ENCODE results near the gene CD276.

The CD276 gene

GRCh38 chr15:73679964-73680363 is 4.2 kb upstream of the CD276 start:
- Mint-ChIP-seq H3K4me1 (ENCODE audit: low read depth) (peaks cover 8% of the 10 kb centered on the region), H3K4me3 (no peak overlapping the region), H3K36me3 (ENCODE audit: low read depth) (no peaks in the 10 kb centered on the region), H3K27ac (no peak overlapping the region), H3K27me3 (ENCODE audit: low read depth) (peaks cover 46% of the 10 kb centered on the region), H3K9me3 (no peaks in the 10 kb centered on the region)

DNA sequence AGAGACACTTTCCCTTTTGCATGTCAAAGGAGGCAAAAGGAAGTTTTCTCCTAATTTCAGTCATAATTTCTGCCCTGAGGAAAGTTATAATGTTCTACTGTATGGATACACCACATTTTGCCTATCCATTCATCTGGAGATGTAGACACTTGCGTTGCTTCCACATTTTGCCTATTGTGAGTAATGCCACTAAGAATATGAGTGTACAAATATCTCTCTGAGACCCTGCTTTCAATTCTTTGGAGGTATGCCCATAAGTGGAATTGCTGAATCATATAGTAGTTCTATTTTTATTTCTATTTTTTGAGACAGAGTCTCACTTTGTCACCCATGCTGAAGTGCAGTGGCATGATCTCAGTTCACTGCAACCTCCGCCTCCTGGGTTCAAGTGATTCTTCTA is 3.6 kb upstream of the CD276 start:
- no peak overlapping the region for H3K4me3 Mint-ChIP-seq
- no peaks in the 10 kb centered on the region for H3K36me3 Mint-ChIP-seq (ENCODE audit: low read depth)
- H3K4me1 Mint-ChIP-seq (ENCODE audit: low read depth), result peaks cover 10% of the 10 kb centered on the region
- peaks cover 52% of the 10 kb centered on the region for H3K27me3 Mint-ChIP-seq (ENCODE audit: low read depth)
- no peak overlapping the region for H3K27ac Mint-ChIP-seq
- H3K9me3 Mint-ChIP-seq, result no peaks in the 10 kb centered on the region

- Mint-ChIP-seq H3K9me3 (no peaks in the 10 kb centered on the region), H3K27me3 (ENCODE audit: low read depth) (peaks cover 57% of the 10 kb centered on the region), H3K4me3 (no peak overlapping the region), H3K36me3 (ENCODE audit: low read depth) (no peaks in the 10 kb centered on the region), H3K4me1 (ENCODE audit: low read depth) (peaks cover 11% of the 10 kb centered on the region), H3K27ac (no peak overlapping the region)
These were observed 3.1 kb upstream of the CD276 start for GRCh38 chr15:73681063-73681462.

- Mint-ChIP-seq H3K27me3 (ENCODE audit: low read depth) (peaks cover 66% of the 10 kb centered on the region), H3K27ac (no peak overlapping the region)
These were observed 2.2 kb upstream of the CD276 start for GRCh38 chr15:73681856-73682599.

DNA sequence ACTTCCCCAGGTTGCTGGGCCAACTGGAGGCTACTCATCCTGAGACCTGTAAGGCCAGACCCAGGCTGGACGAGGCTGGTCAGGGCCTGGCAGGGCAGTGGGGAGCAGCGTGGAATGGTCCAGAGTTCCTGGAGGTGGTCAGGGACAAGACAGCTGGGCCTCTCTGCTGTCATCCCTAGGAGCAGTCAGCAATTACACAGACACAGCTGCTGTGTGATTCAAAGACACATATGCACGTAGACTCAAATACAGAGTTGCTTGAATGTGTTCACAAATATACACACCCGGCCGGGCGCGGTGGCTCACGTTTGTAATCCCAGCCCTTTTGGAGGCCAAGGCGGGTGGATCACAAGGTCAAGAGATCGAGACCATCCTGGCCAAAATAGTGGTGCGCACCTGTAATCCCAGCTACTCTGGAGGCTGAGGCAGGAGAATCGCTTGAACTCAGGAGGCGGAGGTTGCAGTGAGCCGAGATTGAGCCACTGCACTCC is 1.5 kb upstream of the CD276 start:
- Mint-ChIP-seq H3K27ac (no peak overlapping the region), H3K4me3 (no peak overlapping the region), H3K27me3 (ENCODE audit: low read depth) (peaks cover 70% of the 10 kb centered on the region), H3K9me3 (no peaks in the 10 kb centered on the region), H3K36me3 (ENCODE audit: low read depth) (no peaks in the 10 kb centered on the region), H3K4me1 (ENCODE audit: low read depth) (peaks cover 11% of the 10 kb centered on the region)

More at GRCh38 chr15:73681856-73682599, 2.2 kb upstream of the CD276 start:
- Mint-ChIP-seq H3K4me1 (ENCODE audit: low read depth) (peaks cover 11% of the 10 kb centered on the region), H3K36me3 (ENCODE audit: low read depth) (no peaks in the 10 kb centered on the region), H3K9me3 (no peaks in the 10 kb centered on the region), H3K4me3 (no peak overlapping the region)

GRCh38 chr15:73683257-73683776 is 866 bp upstream of the CD276 start:
- H3K9me3 Mint-ChIP-seq, result no peaks in the 10 kb centered on the region
- H3K27ac Mint-ChIP-seq, result no peak overlapping the region
- H3K36me3 Mint-ChIP-seq (ENCODE audit: low read depth), result no peaks in the 10 kb centered on the region
- peaks cover 9% of the 10 kb centered on the region for H3K4me1 Mint-ChIP-seq (ENCODE audit: low read depth)
- peaks cover 74% of the 10 kb centered on the region for H3K27me3 Mint-ChIP-seq (ENCODE audit: low read depth)
- H3K4me3 Mint-ChIP-seq, result peak overlapping the region; percentile 71

DNA sequence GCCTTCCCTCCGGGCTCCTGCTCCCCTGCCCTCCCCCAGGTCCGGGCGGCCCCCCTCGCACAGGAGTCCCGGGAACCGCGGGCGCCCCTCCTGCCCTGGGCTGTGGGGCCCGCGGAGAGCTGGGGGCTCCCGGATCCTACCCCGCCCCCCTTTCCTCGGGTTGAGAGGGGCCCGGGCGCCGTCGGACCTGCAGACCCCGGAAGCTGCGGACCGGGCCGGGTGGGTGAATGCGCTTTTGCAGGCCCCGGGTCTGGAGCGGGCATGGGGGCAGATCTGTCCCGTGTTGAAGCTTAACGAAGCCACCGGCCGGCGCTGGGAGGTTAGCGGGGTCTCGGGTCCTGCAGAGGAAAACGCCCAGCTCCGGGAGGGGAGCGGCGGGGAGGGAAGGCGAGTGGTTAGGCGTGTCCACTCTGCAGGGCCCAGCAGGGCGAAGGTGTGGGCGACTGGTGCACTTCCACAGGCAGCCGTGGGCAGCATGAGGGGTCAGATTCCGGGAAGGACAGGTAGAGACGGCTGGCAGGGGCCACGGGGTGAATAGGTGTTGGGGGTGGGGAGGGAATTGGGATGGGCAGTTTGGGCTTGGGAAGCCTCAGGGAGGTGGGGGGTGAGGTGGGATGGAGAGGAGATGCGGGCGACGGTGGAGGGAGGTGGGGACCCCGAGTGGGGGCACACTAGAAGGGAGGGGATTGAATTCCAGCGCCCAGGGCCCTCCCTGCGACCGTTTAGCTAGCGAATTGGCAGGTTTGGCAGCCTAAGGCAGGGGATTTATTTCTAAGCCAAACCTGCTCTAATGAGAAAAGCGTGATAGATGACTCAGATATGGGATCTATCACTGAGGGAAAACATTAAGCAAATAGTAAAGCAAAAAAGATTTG is 635 bp downstream of the CD276 start:
- H3K27me3 Mint-ChIP-seq (ENCODE audit: low read depth), result peaks cover 72% of the 10 kb centered on the region

GRCh38 chr15:73685981-73686380 is 1.8 kb downstream of the CD276 start:
- Mint-ChIP-seq H3K9me3 (no peaks in the 10 kb centered on the region), H3K36me3 (ENCODE audit: low read depth) (no peaks in the 10 kb centered on the region), H3K4me1 (ENCODE audit: low read depth) (peaks cover 5% of the 10 kb centered on the region), H3K27me3 (ENCODE audit: low read depth) (peaks cover 64% of the 10 kb centered on the region), H3K4me3 (no peak overlapping the region), H3K27ac (no peak overlapping the region)

More for the DNA sequence above, 635 bp downstream of the CD276 start:
- H3K27ac Mint-ChIP-seq, result no peak overlapping the region
- H3K9me3 Mint-ChIP-seq, result no peaks in the 10 kb centered on the region
- peaks cover 5% of the 10 kb centered on the region for H3K4me1 Mint-ChIP-seq (ENCODE audit: low read depth)
- H3K4me3 Mint-ChIP-seq, result peak overlapping the region; percentile 32
- H3K36me3 Mint-ChIP-seq (ENCODE audit: low read depth), result no peaks in the 10 kb centered on the region

DNA sequence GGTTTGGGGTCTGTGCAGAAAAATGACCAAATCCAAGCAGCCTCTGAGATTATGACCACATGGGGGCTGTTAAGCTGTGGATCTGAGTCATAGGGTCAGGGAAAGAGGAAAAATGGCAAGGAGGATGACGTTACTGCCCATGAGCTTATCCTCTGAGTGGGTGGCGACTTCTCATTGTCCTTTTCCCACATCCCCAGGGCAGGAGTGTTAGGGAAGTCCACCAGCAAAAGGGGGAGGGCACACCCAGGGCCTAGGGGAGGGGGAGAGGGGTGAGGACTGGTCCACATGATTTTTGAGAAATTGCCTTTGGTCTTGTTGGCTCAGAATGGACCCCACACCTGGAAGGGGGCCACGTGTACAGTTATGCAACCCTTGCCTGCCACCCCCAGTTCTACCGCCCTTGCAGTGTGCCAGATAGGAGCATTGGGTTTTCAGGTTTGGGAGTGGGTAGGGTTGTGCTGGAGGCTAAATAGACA is 2.6 kb downstream of the CD276 start:
- Mint-ChIP-seq H3K4me1 (ENCODE audit: low read depth) (peaks cover 5% of the 10 kb centered on the region), H3K36me3 (ENCODE audit: low read depth) (no peaks in the 10 kb centered on the region), H3K9me3 (no peaks in the 10 kb centered on the region), H3K27ac (no peak overlapping the region), H3K27me3 (ENCODE audit: low read depth) (peaks cover 59% of the 10 kb centered on the region), H3K4me3 (no peak overlapping the region)

DNA sequence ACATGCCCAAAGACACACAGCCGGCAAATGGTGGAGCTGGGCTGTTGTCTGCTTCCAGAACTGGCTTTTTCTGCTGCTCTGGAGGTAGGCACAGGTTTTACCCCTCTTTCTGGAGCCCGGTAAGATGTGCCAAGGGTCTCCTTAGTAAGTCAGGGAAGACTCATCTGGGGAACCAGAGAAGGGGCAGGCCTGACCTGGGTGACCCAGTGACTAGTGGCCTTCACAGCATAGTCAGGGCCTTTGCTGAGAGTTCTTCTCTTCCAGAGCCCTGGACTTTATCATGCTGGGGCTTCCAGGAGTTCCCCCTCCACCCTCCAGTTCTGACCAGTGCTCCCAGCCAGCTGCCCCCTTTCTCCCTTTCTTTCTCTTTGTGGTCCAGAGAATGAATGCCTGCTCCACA is 3.2 kb downstream of the CD276 start:
- peaks cover 54% of the 10 kb centered on the region for H3K27me3 Mint-ChIP-seq (ENCODE audit: low read depth)
- peaks cover 5% of the 10 kb centered on the region for H3K4me1 Mint-ChIP-seq (ENCODE audit: low read depth)

DNA sequence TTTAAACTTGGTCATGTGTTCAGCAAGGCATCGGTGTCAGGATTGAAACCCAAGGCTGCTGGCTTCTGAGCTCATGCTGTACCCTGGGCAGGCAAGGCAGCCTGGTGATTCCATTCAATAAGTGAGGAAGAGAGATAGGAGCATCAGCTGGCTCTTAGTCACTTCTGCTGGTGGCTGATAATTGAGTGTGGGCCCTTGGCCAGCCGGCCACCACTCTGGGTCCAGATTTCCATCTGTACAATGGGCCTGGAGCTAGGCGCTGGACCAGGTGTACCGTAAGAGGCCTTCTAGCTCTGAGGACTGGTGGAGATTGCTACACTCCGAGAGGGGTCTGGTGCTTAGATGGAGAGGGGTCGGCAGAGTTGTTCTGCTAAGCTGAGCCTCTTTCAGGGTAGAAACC is 4.3 kb downstream of the CD276 start:
- H3K4me3 Mint-ChIP-seq, result no peak overlapping the region
- no peak overlapping the region for H3K27ac Mint-ChIP-seq
- no peaks in the 10 kb centered on the region for H3K36me3 Mint-ChIP-seq (ENCODE audit: low read depth)
- peaks cover 9% of the 10 kb centered on the region for H3K4me1 Mint-ChIP-seq (ENCODE audit: low read depth)
- peaks cover 53% of the 10 kb centered on the region for H3K27me3 Mint-ChIP-seq (ENCODE audit: low read depth)
- H3K9me3 Mint-ChIP-seq, result no peaks in the 10 kb centered on the region

More for the DNA sequence above, 3.2 kb downstream of the CD276 start:
- Mint-ChIP-seq H3K9me3 (no peaks in the 10 kb centered on the region), H3K4me3 (no peak overlapping the region), H3K36me3 (ENCODE audit: low read depth) (no peaks in the 10 kb centered on the region), H3K27ac (no peak overlapping the region)

- H3K4me3 Mint-ChIP-seq, result no peak overlapping the region
- H3K4me1 Mint-ChIP-seq (ENCODE audit: low read depth), result peaks cover 22% of the 10 kb centered on the region
- H3K27me3 Mint-ChIP-seq (ENCODE audit: low read depth), result peaks cover 57% of the 10 kb centered on the region
- H3K9me3 Mint-ChIP-seq, result no peaks in the 10 kb centered on the region
- no peaks in the 10 kb centered on the region for H3K36me3 Mint-ChIP-seq (ENCODE audit: low read depth)
- no peak overlapping the region for H3K27ac Mint-ChIP-seq
These were observed 7.2 kb downstream of the CD276 start for GRCh38 chr15:73691396-73691795.

DNA sequence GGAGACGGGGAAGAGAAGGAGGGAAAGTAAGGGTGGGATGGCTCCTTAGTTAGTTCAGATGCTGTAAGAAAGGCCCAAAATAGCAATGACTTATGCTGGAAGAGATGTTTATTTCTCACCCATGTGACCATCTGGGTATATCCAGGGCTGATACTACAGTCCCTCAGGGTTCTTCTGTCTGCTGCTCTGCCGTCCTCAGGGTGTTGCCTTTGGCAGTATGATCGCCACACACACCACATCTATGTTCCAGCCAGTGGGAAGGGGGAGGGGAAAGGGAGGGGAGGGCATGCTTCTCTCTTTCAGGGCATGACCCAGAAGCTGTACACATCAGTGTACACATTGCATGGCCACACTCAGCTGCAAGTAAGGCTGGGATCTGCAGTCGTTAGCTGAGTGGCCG is 10.2 kb downstream of the CD276 start:
- H3K9me3 Mint-ChIP-seq, result no peaks in the 10 kb centered on the region
- peaks cover 54% of the 10 kb centered on the region for H3K27me3 Mint-ChIP-seq (ENCODE audit: low read depth)
- no peak overlapping the region for H3K27ac Mint-ChIP-seq
- peaks cover 44% of the 10 kb centered on the region for H3K4me1 Mint-ChIP-seq (ENCODE audit: low read depth)
- H3K36me3 Mint-ChIP-seq (ENCODE audit: low read depth), result no peaks in the 10 kb centered on the region
- no peak overlapping the region for H3K4me3 Mint-ChIP-seq

GRCh38 chr15:73695773-73696640 is 11.8 kb downstream of the CD276 start:
- H3K4me3 Mint-ChIP-seq, result peak overlapping the region; percentile 56
- no peak overlapping the region for H3K27ac Mint-ChIP-seq
- H3K27me3 Mint-ChIP-seq (ENCODE audit: low read depth), result peaks cover 63% of the 10 kb centered on the region

More at GRCh38 chr15:73695773-73696640, 11.8 kb downstream of the CD276 start:
- H3K4me1 Mint-ChIP-seq (ENCODE audit: low read depth), result peaks cover 51% of the 10 kb centered on the region
- H3K36me3 Mint-ChIP-seq (ENCODE audit: low read depth), result no peaks in the 10 kb centered on the region
- H3K9me3 Mint-ChIP-seq, result no peaks in the 10 kb centered on the region
